Measurements from ENCODE around the gene FAF2.
A peak's percentile ranks its signal among the peaks of the same experiment; 100 is the strongest.

Gene FAF2

GRCh38 chr5:176501333-176501732, 53.1 kb downstream of the FAF2 start:
- no peak overlapping the region for H3K4me3 ChIP-seq (ENCODE audit: low read depth in 1 of 2, low read length in 1 of 2)
- H3K27me3 ChIP-seq: no peaks in the 10 kb centered on the region
- H3K9me3 ChIP-seq: no peaks in the 10 kb centered on the region
- H3K36me3 ChIP-seq: peaks cover 90% of the 10 kb centered on the region
- no peak for TF ChIP-seq CTCF (IDR thresholded peaks at IDR 0.05)
- no peaks in the 10 kb centered on the region for H3K4me1 ChIP-seq (ENCODE audit: control insufficient read depth in 1 of 2, insufficient read depth in 1 of 2, low read depth in 1 of 2, low read length in 1 of 2)
- no peak overlapping the region for H3K27ac ChIP-seq

- peaks cover 91% of the 10 kb centered on the region for H3K36me3 ChIP-seq
- no peak overlapping the region for H3K27ac ChIP-seq
- H3K9me3 ChIP-seq: no peaks in the 10 kb centered on the region
- TF ChIP-seq CTCF (IDR thresholded peaks at IDR 0.05): no peak
- no peak overlapping the region for H3K4me3 ChIP-seq (ENCODE audit: low read depth in 1 of 2, low read length in 1 of 2)
- no peaks in the 10 kb centered on the region for H3K4me1 ChIP-seq (ENCODE audit: control insufficient read depth in 1 of 2, insufficient read depth in 1 of 2, low read depth in 1 of 2, low read length in 1 of 2)
- H3K27me3 ChIP-seq: no peaks in the 10 kb centered on the region
Measured at GRCh38 chr5:176503496-176503895, 55.3 kb downstream of the FAF2 start.

GRCh38 chr5:176507911-176508310, 59.7 kb downstream of the FAF2 start:
- no peak for TF ChIP-seq CTCF (IDR thresholded peaks at IDR 0.05)
- Histone ChIP-seq H3K4me3 (ENCODE audit: low read depth in 1 of 2, low read length in 1 of 2) (no peak overlapping the region), H3K27ac (no peak overlapping the region), H3K4me1 (ENCODE audit: control insufficient read depth in 1 of 2, insufficient read depth in 1 of 2, low read depth in 1 of 2, low read length in 1 of 2) (no peaks in the 10 kb centered on the region), H3K27me3 (no peaks in the 10 kb centered on the region), H3K9me3 (no peaks in the 10 kb centered on the region), H3K36me3 (peaks cover 64% of the 10 kb centered on the region)

GRCh38 chr5:176508603-176509002, 60.4 kb downstream of the FAF2 start:
- TF ChIP-seq CTCF (IDR thresholded peaks at IDR 0.05): no peak
- H3K27ac ChIP-seq: peak overlapping the region; percentile 13

GRCh38 chr5:176513788-176514187, 65.6 kb downstream of the FAF2 start:
- no peaks in the 10 kb centered on the region for H3K9me3 ChIP-seq
- peaks cover 14% of the 10 kb centered on the region for H3K36me3 ChIP-seq
- no peak overlapping the region for H3K4me3 ChIP-seq (ENCODE audit: low read depth in 1 of 2, low read length in 1 of 2)
- no peak for TF ChIP-seq CTCF (IDR thresholded peaks at IDR 0.05)
- H3K27ac ChIP-seq: no peak overlapping the region
- H3K4me1 ChIP-seq (ENCODE audit: control insufficient read depth in 1 of 2, insufficient read depth in 1 of 2, low read depth in 1 of 2, low read length in 1 of 2): peaks cover 10 to 11% of the 10 kb centered on the region in 2 experiments
- no peaks in the 10 kb centered on the region for H3K27me3 ChIP-seq

More at GRCh38 chr5:176508603-176509002, 60.4 kb downstream of the FAF2 start:
- Histone ChIP-seq H3K9me3 (no peaks in the 10 kb centered on the region), H3K36me3 (peaks cover 59% of the 10 kb centered on the region), H3K4me3 (ENCODE audit: low read depth in 1 of 2, low read length in 1 of 2) (no peak overlapping the region), H3K4me1 (ENCODE audit: control insufficient read depth in 1 of 2, insufficient read depth in 1 of 2, low read depth in 1 of 2, low read length in 1 of 2) (no peaks in the 10 kb centered on the region), H3K27me3 (no peaks in the 10 kb centered on the region)
